Chondrocyte (in vitro differentiated cells): ENCODE data around the gene L3MBTL3. TPM values are rescaled to one million over a fixed set of nuclear protein-coding genes. Genes with fewer than 3 reads are reported as not detected.

Source experiments
- DNase-seq: peaks from one replicate; pipeline ENCODE4 v3.0.0; 2021; ENCODE audit warnings: mixed read lengths, low spot score
- H3K27ac Mint-ChIP-seq: one replicate; pipeline ENCODE4 v1.8.0; 2021; ENCODE audit warnings: mild to moderate bottlenecking, moderate library complexity, mixed read lengths; ENCODE audit not compliant: unreplicated experiment
- H3K27me3 Mint-ChIP-seq: 2 replicates; pipeline ENCODE4 v1.8.0; 2021; ENCODE audit warnings: low read depth, mixed read lengths
- H3K36me3 Mint-ChIP-seq: 2 replicates; pipeline ENCODE4 v1.8.0; 2021; ENCODE audit warnings: low read depth, mixed read lengths
- H3K4me1 Mint-ChIP-seq: 2 replicates; pipeline ENCODE4 v1.8.0; 2021; ENCODE audit warnings: low read depth, mild to moderate bottlenecking, mixed read lengths
- H3K4me3 Mint-ChIP-seq: one replicate; pipeline ENCODE4 v1.8.0; 2021; ENCODE audit warnings: mild to moderate bottlenecking, moderate library complexity, mixed read lengths; ENCODE audit not compliant: unreplicated experiment
- H3K9me3 Mint-ChIP-seq: 2 replicates; pipeline ENCODE4 v1.8.0; 2021; ENCODE audit warnings: low read depth, mixed read lengths
- CTCF ChIP-seq: fragments of 200-600 bp; sonication (generic); IDR thresholded peaks from 2 replicates; pipeline ENCODE4 v1.5.0; 2021; ENCODE audit warnings: antibody characterized with exemption, mild to moderate bottlenecking, moderate library complexity
- total RNA-seq: library from RNA; stranded (reverse); gene quantifications from 3 replicates; pipeline ENCODE4 v1.2.1, GENCODE V29; 2021

L3MBTL3 gene
- total RNA-seq, 1 donor from 2014 or later = 15.4 TPM

- H3K27ac Mint-ChIP-seq = peak overlapping the region; percentile 60
- TF ChIP-seq CTCF = no peak
- H3K4me1 Mint-ChIP-seq = peaks cover 14% of the 10 kb centered on the region
- no peak for DNase-seq
- H3K36me3 Mint-ChIP-seq = no peaks in the 10 kb centered on the region
- no peaks in the 10 kb centered on the region for H3K9me3 Mint-ChIP-seq
- H3K4me3 Mint-ChIP-seq = no peak overlapping the region
- H3K27me3 Mint-ChIP-seq = no peaks in the 10 kb centered on the region
These were observed 16.2 kb downstream of the L3MBTL3 start for GRCh38 chr6:130034378-130035146.

GRCh38 chr6:130035211-130035610 is 16.8 kb downstream of the L3MBTL3 start:
- H3K27ac Mint-ChIP-seq = no peak overlapping the region

GRCh38 chr6:130037207-130037811 is 18.9 kb downstream of the L3MBTL3 start:
- Mint-ChIP-seq H3K4me1 (peaks cover 14% of the 10 kb centered on the region), H3K4me3 (no peak overlapping the region), H3K27me3 (no peaks in the 10 kb centered on the region), H3K36me3 (no peaks in the 10 kb centered on the region), H3K27ac (no peak overlapping the region), H3K9me3 (no peaks in the 10 kb centered on the region)
- peak; percentile 82 for TF ChIP-seq CTCF
- no peak for DNase-seq

More at GRCh38 chr6:130035211-130035610, 16.8 kb downstream of the L3MBTL3 start:
- Mint-ChIP-seq H3K9me3 (no peaks in the 10 kb centered on the region), H3K4me1 (peaks cover 14% of the 10 kb centered on the region), H3K4me3 (no peak overlapping the region), H3K36me3 (no peaks in the 10 kb centered on the region), H3K27me3 (no peaks in the 10 kb centered on the region)
- no peak for DNase-seq
- TF ChIP-seq CTCF = no peak

GRCh38 chr6:130041594-130041993 is 23.2 kb downstream of the L3MBTL3 start:
- Mint-ChIP-seq H3K4me3 (no peak overlapping the region), H3K27ac (no peak overlapping the region), H3K4me1 (peaks cover 11% of the 10 kb centered on the region), H3K27me3 (no peaks in the 10 kb centered on the region), H3K9me3 (no peaks in the 10 kb centered on the region), H3K36me3 (peaks cover 3% of the 10 kb centered on the region)
- no peak for TF ChIP-seq CTCF
- DNase-seq = no peak

GRCh38 chr6:130043344-130043743 is 25.0 kb downstream of the L3MBTL3 start:
- peaks cover 3% of the 10 kb centered on the region for H3K36me3 Mint-ChIP-seq
- H3K27me3 Mint-ChIP-seq = no peaks in the 10 kb centered on the region
- H3K4me1 Mint-ChIP-seq = peaks cover 18% of the 10 kb centered on the region
- no peak for DNase-seq
- no peaks in the 10 kb centered on the region for H3K9me3 Mint-ChIP-seq
- no peak for TF ChIP-seq CTCF
- H3K27ac Mint-ChIP-seq = no peak overlapping the region
- H3K4me3 Mint-ChIP-seq = no peak overlapping the region
